Left colon (tissue), 2 donors: ENCODE measurements around the gene SUSD2. TPM values are rescaled to one million over a fixed set of nuclear protein-coding genes. Genes with fewer than 3 reads are reported as not detected.
A peak's percentile ranks its signal among the peaks of the same experiment; 100 is the strongest.
"Not testable (repeated sequence)": the region's sequence is repeated elsewhere in the genome, so short reads cannot be mapped to it uniquely, and the experiment has no call there.

ENCODE experiments used
- ATAC-seq: fragments of 200-7000 bp; cut with Tn5 transposase; one replicate; pipeline ENCODE4 v1.9.1; 2020; ENCODE audit warnings: mild to moderate bottlenecking, moderate library complexity
- DNase-seq, 2 donors: peaks; one replicate each; pipeline ENCODE4 v3.0.0-alpha.2; 2020
- intact Hi-C, 2 donors: fragments of 100-400 bp; cut with DNase I in 1 of 2; cut with micrococcal nuclease in 1 of 2; formaldehyde crosslinking; loops; one replicate each; pipeline versions ENCODE4 v1.11.2 to v1.14.0; 2022; cut with DNase I, micrococcal nuclease
- total RNA-seq, 2 donors: library from RNA; stranded (reverse); fragmentation: NEBNext Ultra II Directional; extraction: Animal tissue kit (Norgen Biotek cat#: 25700); gene quantifications; one replicate each; pipeline ENCODE4 v1.2.1, GENCODE V29; 2021
- donor health status: DM: no; HTN: no; CAD: no.
- donor health status: DM: yes; HTN: yes; CAD: no.

SUSD2 gene
- total RNA-seq, 2 donors from 2014 or later: 1.9 to 2.7 TPM

DNA sequence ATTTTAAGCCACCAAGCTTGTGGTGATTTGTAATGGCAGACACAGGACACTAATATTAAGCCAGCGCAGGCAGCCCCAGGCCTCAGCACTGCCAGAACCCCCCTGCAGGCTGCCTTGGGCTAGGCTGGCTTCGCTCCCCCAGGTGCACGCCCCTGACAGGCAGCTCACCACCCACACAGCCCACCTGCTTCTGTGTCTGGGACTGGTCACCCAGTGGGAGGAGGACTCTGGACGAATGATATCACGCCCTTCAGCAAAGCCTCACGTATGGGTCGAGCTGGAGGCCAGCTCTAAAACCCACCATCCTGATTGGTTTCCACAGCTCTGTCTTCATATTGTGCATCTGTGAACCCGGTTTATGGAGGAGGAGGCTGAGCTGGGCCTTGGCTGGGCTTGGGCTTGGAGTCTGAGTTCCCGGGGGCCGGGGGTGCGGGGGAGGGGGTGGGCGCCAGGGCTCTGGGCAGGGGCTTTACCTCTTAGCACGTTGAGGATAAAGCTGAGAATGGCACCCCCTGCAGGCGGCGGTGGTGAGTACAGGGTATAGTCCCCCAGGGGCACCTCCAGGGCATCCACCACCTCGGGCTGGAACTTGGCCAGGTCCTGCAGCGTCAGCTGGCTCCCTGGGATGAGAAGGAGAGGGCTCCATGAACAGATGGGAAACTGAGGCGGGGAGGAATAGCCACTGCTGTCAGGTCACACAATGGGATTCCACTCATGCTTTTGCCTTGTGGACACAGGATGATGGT, 49.8 kb downstream of the SUSD2 start:
- intact Hi-C loops: no loop called here
- peak in 1 of 2 donors; percentile 70 for DNase-seq
- peak; percentile 63 for ATAC-seq

DNA sequence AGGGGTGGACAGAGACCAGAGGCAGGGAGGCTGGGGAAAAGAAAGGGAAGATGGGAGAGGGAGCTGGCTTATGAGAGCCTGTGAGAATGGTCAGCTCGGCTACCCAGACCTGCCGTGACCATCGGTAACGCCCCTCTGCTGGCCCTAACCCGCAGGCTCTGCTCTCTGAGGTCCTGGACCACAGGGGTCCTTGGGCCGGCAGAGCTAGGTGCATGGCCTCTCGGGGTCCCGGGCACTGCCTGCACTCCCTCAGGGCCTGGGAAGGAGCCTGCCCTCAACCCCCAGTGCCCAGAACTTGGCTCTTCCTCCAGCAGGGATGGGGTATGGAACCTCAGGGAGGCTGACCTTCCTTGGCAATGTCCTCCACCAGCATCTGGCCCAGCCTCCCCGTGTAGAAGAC, 50.4 kb downstream of the SUSD2 start:
- intact Hi-C loops: no loop called here
- ATAC-seq (no peak), DNase-seq (no peak)

DNA sequence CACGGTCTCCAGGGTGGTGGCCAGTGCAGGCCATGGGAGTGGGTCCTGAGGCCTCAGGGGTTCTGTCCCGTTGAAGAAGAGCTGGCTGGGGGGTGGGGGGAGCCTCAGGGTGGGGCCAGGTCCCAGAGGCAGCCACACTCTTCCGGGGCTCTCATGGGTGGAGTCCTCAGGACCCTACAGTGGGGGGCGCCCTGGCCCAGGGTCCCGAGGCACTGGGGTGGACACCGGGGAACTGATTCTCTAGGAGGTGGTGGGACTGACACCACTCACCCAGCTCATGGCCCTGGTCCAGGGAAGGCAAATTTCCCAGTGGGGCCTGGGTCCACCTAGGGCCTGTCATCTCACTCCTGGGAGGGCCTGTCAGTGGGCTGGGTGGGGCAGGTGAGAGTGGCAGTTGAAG, 50.8 kb downstream of the SUSD2 start:
- DNase-seq (no peak), ATAC-seq (no peak)
- intact Hi-C loops: no loop called here

DNA sequence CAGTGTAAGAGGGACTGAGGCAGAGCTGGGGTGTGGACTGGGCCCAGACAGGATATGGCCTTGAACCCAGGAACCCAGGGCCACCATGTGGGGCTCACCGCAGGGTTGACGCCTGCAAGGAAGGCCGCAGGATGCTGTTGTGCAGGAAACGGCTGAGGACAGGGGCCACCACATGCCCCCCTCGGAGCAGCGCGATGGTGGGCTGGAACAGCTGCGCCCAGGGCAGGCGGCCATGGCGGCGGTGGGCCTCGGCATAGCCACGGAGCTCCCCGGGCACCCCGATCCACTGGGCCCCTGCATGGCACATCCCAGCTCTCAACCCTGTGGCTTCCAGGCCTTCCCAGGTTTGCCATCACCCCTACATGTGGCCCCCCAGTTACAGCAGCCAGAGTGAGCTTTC, 51.4 kb downstream of the SUSD2 start:
- no peak for DNase-seq
- ATAC-seq: no peak
- intact Hi-C loops: no loop called here

DNA sequence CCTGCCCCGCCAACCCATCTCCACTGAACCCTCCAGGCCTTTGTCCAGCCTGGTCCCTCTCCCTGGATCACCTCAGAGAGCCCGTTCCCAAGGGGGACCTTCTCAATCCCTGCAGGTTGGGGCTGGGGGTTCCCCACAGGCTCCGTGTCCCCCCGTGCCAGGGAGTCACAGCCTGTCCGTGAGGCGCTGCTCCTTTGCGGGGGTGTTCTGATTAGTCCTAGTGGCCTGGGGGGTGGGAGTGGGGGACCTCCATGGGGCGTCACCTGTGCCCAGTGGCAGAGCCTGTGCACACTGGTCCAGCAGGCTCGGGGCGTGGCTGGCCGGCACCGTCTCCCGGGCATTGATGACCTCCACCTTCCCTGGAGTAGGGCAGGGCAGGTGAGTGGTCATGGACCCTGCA, 51.9 kb downstream of the SUSD2 start:
- DNase-seq: no peak
- intact Hi-C loops: no loop called here
- ATAC-seq: no peak

DNA sequence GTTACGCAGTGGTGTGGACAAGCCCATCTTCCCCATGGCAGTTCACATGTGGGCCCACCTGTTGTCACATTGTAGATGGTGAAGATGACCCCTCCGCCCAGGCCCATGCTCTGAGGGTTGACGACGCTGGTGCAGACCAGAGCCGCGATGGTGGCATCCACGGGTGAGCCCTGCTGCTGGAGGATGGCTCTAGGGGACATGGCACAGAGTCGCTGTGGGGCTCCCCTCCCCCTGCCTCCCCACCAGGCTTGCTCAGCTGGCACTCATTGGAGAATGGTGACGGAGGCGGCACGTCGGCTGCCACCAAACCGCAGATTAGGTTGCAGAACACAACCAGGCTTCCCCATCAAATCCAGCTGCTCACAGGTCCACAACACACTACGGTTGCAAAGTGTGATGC, 52.5 kb downstream of the SUSD2 start:
- no peak for DNase-seq
- intact Hi-C loops: no loop called here
- ATAC-seq: no peak

DNA sequence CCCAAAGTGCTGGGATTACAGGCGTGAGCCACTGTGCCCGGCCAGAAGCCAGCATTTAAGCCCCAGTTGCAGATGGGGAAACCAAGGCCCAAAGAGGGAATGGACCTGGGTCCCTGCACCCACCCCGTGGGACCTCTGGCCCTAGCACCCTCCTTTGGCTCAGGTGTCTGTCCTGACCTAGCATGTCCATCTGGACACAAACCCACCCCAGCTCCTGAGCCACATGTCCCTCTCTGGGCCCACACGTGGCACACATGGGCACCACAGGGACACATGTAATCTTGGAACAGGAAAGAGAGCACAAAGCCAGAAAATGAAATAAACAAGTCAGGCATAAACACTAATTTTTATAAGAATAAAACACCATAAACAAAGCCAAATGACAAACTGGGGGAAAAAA, 54.0 kb downstream of the SUSD2 start:
- no peak for DNase-seq
- no peak for ATAC-seq
- intact Hi-C loops: no loop called here

DNA sequence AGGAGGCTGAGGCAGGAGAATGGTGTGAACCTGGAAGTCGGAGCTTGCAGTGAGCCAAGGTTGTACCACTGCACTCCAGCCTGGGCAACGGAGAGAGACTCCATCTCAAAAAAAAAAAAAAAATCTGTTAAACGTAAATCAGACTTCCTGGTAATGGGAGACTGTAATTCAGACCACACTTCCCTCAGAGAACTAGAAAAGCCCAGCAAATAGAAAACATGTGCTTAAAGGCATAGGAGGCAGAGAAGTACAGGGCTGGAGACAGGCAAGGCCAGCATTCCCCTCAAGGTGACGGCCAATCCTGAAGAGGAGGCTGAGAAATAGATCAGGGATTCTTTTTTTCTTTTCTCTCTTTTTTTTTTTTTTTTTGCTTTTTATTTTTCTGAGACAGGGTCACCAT, 55.4 kb downstream of the SUSD2 start:
- no peak for DNase-seq
- ATAC-seq: no peak
- intact Hi-C loops: no loop called here

DNA sequence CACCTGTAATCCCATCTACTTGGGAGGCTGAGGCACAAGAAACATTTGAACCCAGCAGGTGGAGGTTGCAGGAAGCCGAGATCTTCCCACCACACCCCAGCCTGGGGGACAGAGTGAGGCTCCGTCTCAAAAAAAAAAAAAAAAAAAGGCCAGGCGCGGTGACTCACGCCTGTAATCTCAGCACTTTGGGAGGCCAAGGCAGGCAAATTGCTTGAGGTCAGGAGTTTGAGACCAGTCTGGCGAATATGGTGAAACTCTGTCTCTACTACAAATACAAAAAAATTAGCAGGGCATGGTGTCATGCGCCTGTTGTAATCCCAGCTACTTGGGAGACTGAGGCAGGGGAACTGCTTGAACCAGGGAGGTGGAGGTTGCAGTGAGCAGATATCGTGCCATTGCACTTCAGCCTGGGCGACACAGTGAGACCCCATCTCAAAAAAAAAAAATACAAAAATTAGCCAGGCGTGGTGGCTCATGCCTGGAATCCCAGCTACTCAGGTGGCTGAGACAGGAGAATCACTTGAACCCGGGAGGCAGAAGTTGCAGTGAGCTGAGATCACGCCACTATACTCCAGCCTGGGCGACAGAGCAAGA, 56.9 kb downstream of the SUSD2 start:
- intact Hi-C loops, DNase-seq, ATAC-seq: not testable (repeated sequence)

Other genes starting within 250 kb of the SUSD2 start
- gene GSTT2B, start 220.3 kb upstream of the SUSD2 start, total RNA-seq: under 1 TPM in 1 of 2 donors, not detected in 1; 0.73 TPM
- 1 to 10 TPM in 1 of 2 donors, not detected in 1; 4.5 TPM for gene DDTL, start 214.6 kb upstream of the SUSD2 start, total RNA-seq
- gene DDT, start 207.0 kb upstream of the SUSD2 start, total RNA-seq: 100 to 1,000 TPM; 189 to 247 TPM
- under 1 TPM in 1 of 2 donors, not detected in 1; 0.89 TPM for gene GSTT2, start 201.4 kb upstream of the SUSD2 start, total RNA-seq
- not detected for gene GSTT4, start 176.0 kb upstream of the SUSD2 start, total RNA-seq
- 10 to 100 TPM; 63.0 to 81.6 TPM for gene CABIN1, start 170.2 kb upstream of the SUSD2 start, total RNA-seq
- 1 to 10 TPM; 3.7 to 6.7 TPM for gene GGT5, start 63.6 kb downstream of the SUSD2 start, total RNA-seq
- gene SPECC1L, start 89.3 kb downstream of the SUSD2 start, total RNA-seq: 10 to 100 TPM; 86.3 to 87.5 TPM
- 1 to 10 TPM; 2.5 to 4.0 TPM for gene ADORA2A, start 246.1 kb downstream of the SUSD2 start, total RNA-seq